GM18505 (cell line): ENCODE measurements around the gene LY6G6C.
A peak's percentile ranks its signal among the peaks of the same experiment; 100 is the strongest.
"Not testable (repeated sequence)": the region's sequence is repeated elsewhere in the genome, so short reads cannot be mapped to it uniquely, and the experiment has no call there.

ENCODE experiments used
- ATAC-seq: cut with Tn5 transposase; IDR thresholded peaks from one replicate; pipeline ENCODE4 v1.9.1; 2021; ENCODE audit not compliant: unreplicated experiment
- POLR2A ChIP-seq: IDR thresholded peaks from 4 replicates; pipeline ENCODE4 v1.6.1; 2011; ENCODE audit warnings: borderline replicate concordance; ENCODE audit not compliant: insufficient read depth, insufficient read length; ENCODE audit errors: extremely low read depth

LY6G6C gene

DNA sequence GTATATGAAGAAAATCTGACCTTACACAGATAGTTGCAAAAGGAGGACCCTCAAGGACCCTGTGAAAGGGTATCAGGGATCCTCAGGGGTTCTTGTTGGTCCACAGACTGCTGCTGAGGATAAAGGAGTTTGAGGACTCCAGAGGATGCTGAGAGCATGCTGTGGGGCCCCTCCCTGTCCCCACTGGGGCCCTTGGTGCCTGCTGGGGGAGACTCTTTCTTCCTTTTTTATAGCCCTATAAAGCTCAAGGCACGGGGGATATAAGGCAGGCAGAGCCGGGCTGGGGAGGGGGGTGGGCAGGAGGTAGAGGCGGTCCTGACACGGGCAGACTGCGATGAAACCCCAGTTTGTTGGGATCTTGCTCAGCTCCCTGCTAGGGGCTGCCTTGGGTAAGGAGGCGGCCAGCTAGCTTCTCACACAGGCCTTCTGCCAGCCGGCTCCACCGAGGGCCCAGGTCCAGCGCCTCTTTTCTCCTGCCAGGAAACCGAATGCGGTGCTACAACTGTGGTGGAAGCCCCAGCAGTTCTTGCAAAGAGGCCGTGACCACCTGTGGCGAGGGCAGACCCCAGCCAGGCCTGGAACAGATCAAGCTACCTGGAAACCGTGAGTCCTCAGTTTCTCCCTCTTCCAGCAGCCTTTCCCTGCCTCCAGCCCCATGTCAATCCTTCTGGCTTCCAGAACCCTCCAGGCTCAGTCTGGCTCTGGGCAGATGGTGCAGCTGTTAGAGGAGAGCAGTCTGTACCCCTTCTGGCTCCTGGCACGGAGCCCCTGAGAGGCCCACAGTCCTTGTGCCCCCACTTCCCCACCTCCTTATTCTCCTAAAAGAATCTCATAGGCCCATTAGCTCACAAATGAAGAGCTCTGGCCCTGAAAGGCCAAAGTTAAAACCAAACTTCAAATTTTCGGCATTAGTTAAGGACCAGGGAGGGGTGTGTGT, 6.3 kb downstream of the LY6G6C start, which contains the start of gene LY6G6D:
Gene LY6G6D (plus strand): TSS at position 327 of the 937 bp plus-strand sequence. CDS start 8 bp downstream, at position 335.
- ATAC-seq, result no peak
- TF ChIP-seq POLR2A, result no peak

DNA sequence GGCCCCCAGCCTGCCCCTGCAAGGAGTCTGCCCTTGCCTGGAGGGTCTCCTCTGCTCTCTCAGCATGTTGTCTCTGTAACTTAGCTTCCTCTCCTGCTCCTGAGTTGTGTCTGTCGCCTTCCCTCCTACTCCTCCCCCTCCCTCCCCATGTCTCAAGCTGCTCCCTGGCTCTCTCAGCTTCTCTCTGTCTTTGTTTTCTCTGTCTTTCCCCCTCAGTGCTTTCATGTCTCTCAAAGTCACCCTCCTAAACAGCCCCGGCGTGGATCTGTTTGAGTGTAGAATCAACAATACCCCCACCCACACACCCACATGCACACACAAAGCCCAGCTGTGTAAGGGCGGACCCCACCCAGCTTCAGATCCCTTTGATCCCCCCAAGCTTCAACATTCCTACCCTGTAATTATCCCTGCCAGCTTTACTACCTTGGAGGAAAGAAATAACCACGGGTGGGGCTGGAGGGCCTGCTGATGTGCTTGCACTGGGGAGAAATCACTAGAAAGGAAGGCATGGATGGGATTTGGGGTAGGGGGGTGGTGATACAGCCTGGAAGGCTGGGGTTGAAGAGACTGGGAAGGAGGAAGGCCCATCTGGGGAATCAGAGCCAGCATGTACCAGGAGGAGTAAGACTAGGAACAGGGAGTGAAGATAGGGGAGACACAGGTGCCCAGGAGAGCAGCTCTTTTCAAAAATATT, 7.4 kb downstream of the LY6G6C start:
- no peak for TF ChIP-seq POLR2A
- ATAC-seq, result no peak

DNA sequence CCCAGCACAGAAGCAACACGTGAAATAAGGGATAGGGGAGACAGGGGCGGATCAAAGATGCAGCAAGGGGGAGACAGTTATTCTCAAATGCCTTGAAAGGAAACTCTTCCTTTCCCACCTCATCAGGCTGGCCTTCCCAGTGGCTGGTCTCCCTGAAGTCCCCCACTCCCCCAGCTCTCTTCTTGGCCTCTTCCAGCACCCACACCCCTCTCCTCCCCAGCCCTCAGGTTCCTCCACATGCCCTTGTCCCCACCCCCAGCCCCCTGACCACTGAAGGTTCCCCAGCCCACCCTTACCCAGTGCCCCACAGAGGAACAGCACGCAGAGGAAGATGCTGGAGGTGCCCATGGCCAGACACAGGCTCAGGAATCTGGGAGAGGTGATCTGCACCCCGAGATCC, 8.1 kb downstream of the LY6G6C start:
- no peak for TF ChIP-seq POLR2A
- no peak for ATAC-seq

DNA sequence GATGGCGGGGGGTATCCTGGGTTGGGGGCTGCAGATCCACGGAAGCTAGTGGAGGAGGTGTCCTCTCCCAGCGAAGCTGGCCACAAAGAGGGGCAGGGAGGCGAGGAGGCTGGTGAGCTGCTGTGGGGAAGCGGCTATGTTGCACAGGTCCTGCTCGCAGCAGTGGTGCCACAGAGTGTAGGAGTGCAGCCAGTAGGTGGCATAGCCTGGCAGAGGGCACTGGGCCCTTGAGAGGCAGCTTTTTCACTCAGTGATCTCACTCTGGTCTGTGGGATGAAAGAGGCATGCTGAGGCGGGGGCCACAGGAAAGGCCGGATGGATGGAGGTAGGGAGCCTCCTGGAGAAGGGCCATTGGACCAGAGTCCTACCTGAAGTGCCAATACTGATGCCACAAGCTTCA, 9.2 kb downstream of the LY6G6C start:
- no peak for ATAC-seq
- TF ChIP-seq POLR2A, result no peak

DNA sequence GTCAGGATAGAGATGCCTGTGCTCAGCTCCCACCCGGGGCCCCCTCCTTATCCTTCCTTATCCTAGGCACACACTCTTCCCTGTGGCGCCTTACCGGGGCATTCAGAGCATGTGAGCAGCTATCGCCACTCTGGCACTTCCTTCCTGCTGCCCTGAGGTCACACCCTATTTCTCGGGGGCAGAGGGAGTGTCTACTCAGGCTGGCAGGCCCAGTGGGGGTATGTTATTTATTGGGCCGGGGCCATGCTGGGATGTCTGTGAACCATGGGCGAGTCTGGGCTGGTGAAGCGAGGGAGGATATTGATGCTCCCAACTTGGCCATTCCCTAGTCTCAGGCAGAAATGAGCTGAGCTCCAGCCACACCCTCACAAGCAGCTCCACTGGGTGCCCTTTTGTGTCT, 10.3 kb downstream of the LY6G6C start:
- ATAC-seq, result no peak
- TF ChIP-seq POLR2A, result no peak

DNA sequence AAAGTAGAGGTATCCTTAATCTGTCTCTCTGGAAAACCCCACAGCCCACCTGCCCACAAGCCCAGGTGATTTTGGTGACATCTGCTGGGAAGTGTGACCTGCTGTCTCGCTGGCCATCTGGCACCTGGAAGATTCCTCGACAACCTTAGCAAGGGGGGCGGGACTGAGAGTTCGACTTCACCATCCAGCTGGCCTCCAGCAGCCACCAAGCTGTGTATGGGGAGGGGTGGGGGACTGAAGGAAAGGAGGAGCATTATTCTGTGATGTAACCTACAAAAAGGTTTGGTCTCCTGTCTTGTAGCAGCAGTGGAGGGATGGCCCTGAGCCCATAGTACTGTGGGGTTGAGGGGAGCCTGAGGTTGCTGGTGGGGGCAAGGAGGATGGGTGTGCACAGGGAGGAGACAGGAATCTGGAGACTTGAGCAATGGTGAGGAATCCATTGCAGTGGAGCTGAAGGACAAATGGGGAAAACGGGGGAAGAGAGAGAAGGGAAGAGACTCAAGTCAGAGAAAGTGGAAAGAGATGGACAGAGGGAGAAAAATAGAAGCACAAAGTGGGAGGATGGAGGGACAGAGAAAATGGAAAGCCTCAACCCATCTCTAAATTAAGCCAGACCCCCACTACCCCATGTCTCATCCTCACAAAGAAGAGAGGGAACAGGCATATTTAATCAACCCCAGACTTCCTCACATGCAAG, 10.9 kb downstream of the LY6G6C start:
- ATAC-seq, result no peak
- no peak for TF ChIP-seq POLR2A

DNA sequence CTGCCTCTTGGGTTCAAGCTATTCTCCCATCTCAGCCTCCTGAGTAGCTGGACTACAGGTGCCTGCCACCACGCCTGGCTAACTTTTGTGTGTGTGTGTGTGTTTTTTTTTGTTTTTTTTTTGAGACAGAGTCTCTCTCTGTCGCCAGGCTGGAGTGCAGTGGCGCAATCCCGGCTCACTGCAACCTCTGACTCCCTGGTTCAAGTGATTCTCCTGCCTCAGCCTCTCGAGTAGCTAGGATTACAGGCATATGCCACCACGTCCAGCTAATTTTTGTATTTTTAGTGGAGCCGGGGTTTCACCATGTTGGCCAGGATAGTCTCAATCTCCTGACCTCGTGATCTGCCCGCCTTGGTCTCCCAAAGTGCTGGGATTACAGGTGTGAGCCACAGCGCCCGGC, 12.4 kb downstream of the LY6G6C start:
- ATAC-seq, result not testable (repeated sequence)

DNA sequence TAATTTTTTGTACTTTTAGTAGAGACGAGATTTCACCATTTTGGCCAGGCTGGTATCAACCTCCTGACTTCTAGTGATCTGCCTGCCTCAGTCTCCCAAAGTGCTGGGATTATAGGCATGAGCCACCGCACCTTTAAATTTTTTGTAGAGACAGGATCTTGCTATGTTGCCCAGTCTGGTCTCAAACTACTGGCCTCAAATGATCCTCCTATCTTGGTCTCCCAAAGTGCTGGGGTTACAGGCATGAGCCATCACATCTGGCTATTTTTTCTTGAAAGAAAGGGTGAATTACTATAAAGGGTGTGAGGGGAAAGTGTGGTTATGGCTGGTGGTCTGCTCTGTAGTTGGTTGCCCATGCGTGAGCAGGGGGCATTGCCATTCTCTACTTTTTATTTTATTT, 13.3 kb downstream of the LY6G6C start:
- TF ChIP-seq POLR2A, result no peak
- no peak for ATAC-seq

DNA sequence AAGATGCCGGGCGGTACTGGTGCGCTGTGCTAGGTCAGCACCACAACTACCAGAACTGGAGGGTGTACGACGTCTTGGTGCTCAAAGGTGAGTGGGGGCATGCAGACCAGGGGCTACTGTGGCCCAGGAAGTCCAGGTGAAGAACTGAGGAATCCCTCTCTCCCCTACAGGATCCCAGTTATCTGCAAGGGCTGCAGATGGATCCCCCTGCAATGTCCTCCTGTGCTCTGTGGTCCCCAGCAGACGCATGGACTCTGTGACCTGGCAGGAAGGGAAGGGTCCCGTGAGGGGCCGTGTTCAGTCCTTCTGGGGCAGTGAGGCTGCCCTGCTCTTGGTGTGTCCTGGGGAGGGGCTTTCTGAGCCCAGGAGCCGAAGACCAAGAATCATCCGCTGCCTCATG, 13.8 kb downstream of the LY6G6C start:
- no peak for ATAC-seq
- no peak for TF ChIP-seq POLR2A

DNA sequence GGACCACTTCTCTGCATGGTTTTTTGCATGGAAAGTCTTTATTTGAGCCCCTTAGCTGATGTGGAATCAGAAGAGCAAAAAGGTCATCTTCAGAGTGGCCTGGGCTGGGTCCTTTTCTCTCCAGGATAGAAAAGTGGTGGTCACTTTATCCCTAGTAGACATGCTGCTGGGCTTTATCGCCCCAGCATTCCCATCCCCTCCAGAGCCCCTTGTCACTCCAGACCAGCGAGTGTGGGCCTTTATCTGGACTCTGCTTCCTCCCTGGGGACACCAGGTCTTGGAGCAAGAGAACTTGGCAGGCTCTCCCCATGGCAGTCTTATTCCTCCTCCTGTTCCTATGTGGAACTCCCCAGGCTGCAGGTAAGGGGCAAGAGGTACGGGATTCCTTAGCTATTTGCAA, 14.9 kb downstream of the LY6G6C start, which contains the start of gene LY6G6F:
Gene LY6G6F (plus strand): TSS at position 268 of the 400 bp plus-strand sequence. CDS start 41 bp downstream, at position 309.
- no peak for TF ChIP-seq POLR2A

DNA sequence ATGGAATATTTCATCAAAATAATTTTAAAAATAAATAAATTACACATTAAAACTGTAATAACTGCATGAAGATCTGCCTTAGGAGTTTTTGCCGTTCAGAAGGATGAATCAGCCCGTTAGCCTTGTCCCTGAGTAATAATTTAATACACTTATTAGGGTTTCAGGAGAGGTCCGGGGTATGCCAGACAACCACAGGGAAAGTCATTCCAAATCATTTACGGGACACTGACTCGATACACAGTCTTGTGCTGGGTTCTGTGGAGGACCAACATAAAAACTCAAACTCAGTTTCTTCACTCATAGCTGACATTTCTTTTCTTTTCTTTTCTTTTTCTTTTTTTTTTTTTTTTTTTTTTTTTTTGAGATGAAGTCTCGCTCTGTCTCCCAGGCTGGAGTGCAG, 15.6 kb downstream of the LY6G6C start:
- ATAC-seq, result no peak
- no peak for TF ChIP-seq POLR2A

More for the DNA sequence above, 14.9 kb downstream of the LY6G6C start, which contains the start of gene LY6G6F:
- ATAC-seq, result no peak

DNA sequence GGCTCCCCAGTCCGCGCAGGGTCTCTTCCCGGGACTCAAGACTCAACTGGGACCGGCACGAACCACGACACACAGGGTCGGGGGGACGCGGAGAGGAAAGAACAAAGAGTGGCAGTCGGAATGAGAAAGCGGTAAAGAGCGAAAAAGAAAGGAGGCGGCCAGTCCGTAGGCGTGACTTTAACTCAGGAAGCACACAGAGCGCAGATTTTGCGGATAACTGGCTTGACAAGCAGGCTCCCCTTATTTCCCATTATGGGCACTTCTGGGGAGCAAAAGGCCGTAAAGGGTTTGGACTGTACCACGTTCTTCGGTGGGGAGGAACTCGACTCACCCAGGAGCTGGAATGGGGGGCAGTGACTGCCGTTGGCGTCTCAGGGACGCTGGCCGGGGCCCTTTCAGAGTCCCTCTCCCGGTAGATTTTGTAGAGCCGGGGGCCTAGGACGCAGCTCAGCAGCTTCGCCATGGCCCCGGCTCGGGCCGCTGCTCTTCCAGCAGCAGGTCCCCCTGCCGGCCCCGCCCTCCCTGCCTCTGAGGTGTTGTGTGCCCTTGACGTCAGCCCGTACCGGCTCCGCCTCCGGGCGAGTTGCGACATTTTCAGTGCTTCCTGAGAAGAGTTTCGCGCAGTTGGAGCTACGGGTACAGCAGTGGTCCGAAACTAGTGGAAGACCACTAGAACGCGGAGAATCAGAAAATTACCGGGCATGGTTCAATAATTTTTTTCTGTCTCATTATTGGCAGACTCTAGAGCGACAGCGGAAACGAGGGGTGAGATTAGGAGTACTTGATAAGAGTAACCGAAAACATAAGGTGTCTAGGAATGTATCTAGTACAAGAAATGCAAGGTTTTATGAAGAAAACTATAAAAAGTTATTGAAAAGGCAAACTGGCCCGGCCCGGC, 18.5 kb downstream of the LY6G6C start, which contains the start of gene ABHD16A:
Gene ABHD16A (minus strand): TSS at position 506 of the 898 bp plus-strand sequence. CDS start 43 bp downstream, at position 463.
- peak; percentile 95 for TF ChIP-seq POLR2A
- ATAC-seq, result peak; percentile 84
